ENCODE data around the gene SFI1. TPM values are rescaled to one million over a fixed set of nuclear protein-coding genes. Genes with fewer than 3 reads are reported as not detected.
"Not testable (repeated sequence)": the region's sequence is repeated elsewhere in the genome, so short reads cannot be mapped to it uniquely, and the experiment has no call there.

Gene SFI1
- total and polyA plus RNA-seq, 2 donors (not counting 1 experiment from before 2014, with no cell fraction given) = 80.2 to 182 TPM

DNA sequence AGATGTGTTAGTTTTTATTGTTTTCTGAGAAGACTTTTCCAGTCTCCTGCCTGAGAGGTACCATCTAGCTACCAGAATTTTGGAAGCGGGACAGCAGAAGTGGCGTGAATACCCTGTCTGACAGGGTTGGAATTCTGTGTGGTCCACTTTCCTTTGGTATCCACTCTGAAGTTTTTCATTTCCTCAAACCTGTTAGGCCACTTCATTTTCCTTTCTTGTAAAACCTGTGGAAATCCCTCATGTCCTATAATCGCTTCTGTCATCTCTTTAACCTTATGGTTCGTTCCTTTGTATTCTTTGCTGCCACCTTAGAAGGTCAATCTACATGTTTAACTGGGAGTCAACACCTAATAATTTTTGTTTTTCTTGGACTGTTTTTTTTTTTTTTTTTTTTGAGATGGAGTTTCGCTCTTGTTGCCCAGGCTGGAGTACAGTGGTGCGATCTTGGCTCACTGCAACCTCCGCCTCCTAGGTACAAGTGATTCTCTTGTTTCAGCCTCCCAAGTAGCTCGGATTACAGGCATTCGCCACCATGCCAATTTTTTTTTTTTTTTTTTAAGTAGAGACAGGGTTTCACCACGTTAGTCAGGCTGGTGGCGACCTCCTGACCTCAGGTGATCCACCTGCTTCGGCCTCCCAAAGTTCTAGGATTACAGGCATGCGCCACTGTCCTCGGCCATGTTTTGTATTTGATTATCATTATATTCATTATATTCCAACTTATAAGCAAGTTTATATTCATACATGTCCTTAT is 7.1 kb downstream of the SFI1 start:
- Histone ChIP-seq H3K79me2 (ENCODE audit: control insufficient read depth, insufficient read depth, low read length) (peaks cover 73% of the 10 kb centered on the region), H3K4me2 (replicated peaks; ENCODE audit: low read depth, low read length, poor library complexity, severe bottlenecking) (no peak overlapping the region), H4K20me1 (ENCODE audit: control insufficient read depth, insufficient read depth, low read length, poor library complexity, severe bottlenecking) (peaks cover 19% of the 10 kb centered on the region), H3K27me3 (replicated peaks in 1 of 4; ENCODE audit: control extremely low read depth in 1 of 4, control insufficient read depth in 3 of 4, insufficient read depth in 4 of 4, low read length in 3 of 4) (no peaks in the 10 kb centered on the region), H3K9me3 (ENCODE audit: control extremely low read depth in 1 of 3, control insufficient read depth in 2 of 3, insufficient read depth in 1 of 3, low read length in 2 of 3) (no peaks in the 10 kb centered on the region), H3K9ac (ENCODE audit: low read length) (no peak overlapping the region), H3K4me3 (ENCODE audit: control extremely low read depth in 1 of 5, extremely low read depth in 1 of 5, insufficient read depth in 1 of 5, low read depth in 2 of 5, low read length in 4 of 5) (no peak overlapping the region), H3K36me3 (replicated peaks in 1 of 2; ENCODE audit: control extremely low read depth in 1 of 2, control insufficient read depth in 1 of 2, extremely low read depth in 1 of 2, insufficient read depth in 2 of 2, low read length in 1 of 2) (peaks cover 2 to 5% of the 10 kb centered on the region in 2 experiments), H3K27ac (ENCODE audit: low read length in 2 of 2) (no peak overlapping the region), H3K4me1 (ENCODE audit: control insufficient read depth in 2 of 2, insufficient read depth in 2 of 2, low read length in 2 of 2) (no peaks in the 10 kb centered on the region), H2AFZ (ENCODE audit: insufficient read depth, low read depth, low read length, poor library complexity, severe bottlenecking) (no peak overlapping the region)
- Mint-ChIP-seq H3K27me3 (no peaks in the 10 kb centered on the region), H3K4me3 (no peak overlapping the region), H3K9me3 (ENCODE audit: insufficient read depth) (no peaks in the 10 kb centered on the region), H3K27ac (no peak overlapping the region), H3K4me1 (peaks cover 8% of the 10 kb centered on the region)
- ATAC-seq (ENCODE audit: low read depth) (no peak), DNase-seq (no peak)
- 93% methylated on average over 5 of the region's 14 CpGs for WGBS (ENCODE audit: insufficient coverage)
- TF ChIP-seq, protein P1, sequence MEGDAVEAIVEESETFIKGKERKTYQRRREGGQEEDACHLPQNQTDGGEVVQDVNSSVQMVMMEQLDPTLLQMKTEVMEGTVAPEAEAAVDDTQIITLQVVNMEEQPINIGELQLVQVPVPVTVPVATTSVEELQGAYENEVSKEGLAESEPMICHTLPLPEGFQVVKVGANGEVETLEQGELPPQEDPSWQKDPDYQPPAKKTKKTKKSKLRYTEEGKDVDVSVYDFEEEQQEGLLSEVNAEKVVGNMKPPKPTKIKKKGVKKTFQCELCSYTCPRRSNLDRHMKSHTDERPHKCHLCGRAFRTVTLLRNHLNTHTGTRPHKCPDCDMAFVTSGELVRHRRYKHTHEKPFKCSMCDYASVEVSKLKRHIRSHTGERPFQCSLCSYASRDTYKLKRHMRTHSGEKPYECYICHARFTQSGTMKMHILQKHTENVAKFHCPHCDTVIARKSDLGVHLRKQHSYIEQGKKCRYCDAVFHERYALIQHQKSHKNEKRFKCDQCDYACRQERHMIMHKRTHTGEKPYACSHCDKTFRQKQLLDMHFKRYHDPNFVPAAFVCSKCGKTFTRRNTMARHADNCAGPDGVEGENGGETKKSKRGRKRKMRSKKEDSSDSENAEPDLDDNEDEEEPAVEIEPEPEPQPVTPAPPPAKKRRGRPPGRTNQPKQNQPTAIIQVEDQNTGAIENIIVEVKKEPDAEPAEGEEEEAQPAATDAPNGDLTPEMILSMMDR (IDR thresholded peaks at IDR 0.05) = no peak
- no peak for TF ChIP-seq EZH2 (IDR thresholded peaks at IDR 0.05; ENCODE audit: borderline replicate concordance, insufficient read depth, low read depth, low read length, poor library complexity, severe bottlenecking)
- intact Hi-C loops (cut with micrococcal nuclease) = loop anchor here (10.0 kb wide), 1 partner anchor 61 kb away; no protein-coding TSS in a partner anchor
- ChIA-PET POLR2A (interaction anchor here (0.6 kb wide), 1 partner anchor 12 kb away, joined by 3 read pairs; no protein-coding TSS in a partner anchor), CTCF (no interaction called here)

DNA sequence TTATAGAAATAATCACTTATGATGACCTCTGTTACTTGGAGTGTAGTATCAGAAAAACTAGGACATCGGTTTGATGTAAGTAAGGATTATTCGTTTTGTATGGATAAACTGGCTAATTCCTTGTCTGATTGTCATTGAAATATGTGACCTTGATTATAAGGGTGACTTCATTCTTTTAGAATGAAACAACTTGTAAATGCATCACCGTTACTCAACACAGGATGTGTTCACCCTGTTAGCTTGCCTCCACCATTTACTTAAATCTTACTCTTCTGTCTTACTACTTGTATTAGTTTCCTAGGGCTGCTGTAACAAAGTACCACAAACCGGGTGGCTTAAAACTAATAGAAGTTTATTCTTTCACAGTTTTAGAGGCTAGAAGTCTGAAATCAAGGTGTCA is 7.9 kb downstream of the SFI1 start:
- H3K4me2 ChIP-seq (replicated peaks; ENCODE audit: low read depth, low read length, poor library complexity, severe bottlenecking) = no peak overlapping the region
- H3K4me3 Mint-ChIP-seq = no peak overlapping the region
- H3K27ac ChIP-seq (ENCODE audit: low read length in 2 of 2) = no peak overlapping the region
- POLR2A ChIA-PET = no interaction called here
- H2AFZ ChIP-seq (ENCODE audit: insufficient read depth, low read depth, low read length, poor library complexity, severe bottlenecking) = no peak overlapping the region
- H3K27ac Mint-ChIP-seq = no peak overlapping the region
- H4K20me1 ChIP-seq (ENCODE audit: control insufficient read depth, insufficient read depth, low read length, poor library complexity, severe bottlenecking) = peaks cover 19% of the 10 kb centered on the region
- H3K4me3 ChIP-seq (ENCODE audit: control extremely low read depth in 1 of 5, extremely low read depth in 1 of 5, insufficient read depth in 1 of 5, low read depth in 2 of 5, low read length in 4 of 5) = no peak overlapping the region
- no peaks in the 10 kb centered on the region for H3K9me3 ChIP-seq (ENCODE audit: control extremely low read depth in 1 of 3, control insufficient read depth in 2 of 3, insufficient read depth in 1 of 3, low read length in 2 of 3)
- ATAC-seq (ENCODE audit: low read depth) = no peak
- WGBS (ENCODE audit: insufficient coverage) = no CpG with 5 or more reads among the region's 4 CpGs
- intact Hi-C loops (cut with micrococcal nuclease) = loop anchor here (10.0 kb wide), 1 partner anchor 61 kb away; no protein-coding TSS in a partner anchor
- CTCF ChIA-PET = no interaction called here
- DNase-seq = no peak
- H3K4me1 ChIP-seq (ENCODE audit: control insufficient read depth in 2 of 2, insufficient read depth in 2 of 2, low read length in 2 of 2) = no peaks in the 10 kb centered on the region
- TF ChIP-seq EZH2 (IDR thresholded peaks at IDR 0.05; ENCODE audit: borderline replicate concordance, insufficient read depth, low read depth, low read length, poor library complexity, severe bottlenecking) = no peak
- TF ChIP-seq, protein P1 (IDR thresholded peaks at IDR 0.05) = no peak
- peaks cover 65% of the 10 kb centered on the region for H3K79me2 ChIP-seq (ENCODE audit: control insufficient read depth, insufficient read depth, low read length)
- no peaks in the 10 kb centered on the region for H3K27me3 Mint-ChIP-seq
- H3K4me1 Mint-ChIP-seq = peaks cover 10% of the 10 kb centered on the region
- H3K36me3 ChIP-seq (replicated peaks in 1 of 2; ENCODE audit: control extremely low read depth in 1 of 2, control insufficient read depth in 1 of 2, extremely low read depth in 1 of 2, insufficient read depth in 2 of 2, low read length in 1 of 2) = peaks cover 2 to 12% of the 10 kb centered on the region in 2 experiments
- H3K9me3 Mint-ChIP-seq (ENCODE audit: insufficient read depth) = no peaks in the 10 kb centered on the region
- H3K9ac ChIP-seq (ENCODE audit: low read length) = no peak overlapping the region
- H3K27me3 ChIP-seq (replicated peaks in 1 of 4; ENCODE audit: control extremely low read depth in 1 of 4, control insufficient read depth in 3 of 4, insufficient read depth in 4 of 4, low read length in 3 of 4) = no peaks in the 10 kb centered on the region

DNA sequence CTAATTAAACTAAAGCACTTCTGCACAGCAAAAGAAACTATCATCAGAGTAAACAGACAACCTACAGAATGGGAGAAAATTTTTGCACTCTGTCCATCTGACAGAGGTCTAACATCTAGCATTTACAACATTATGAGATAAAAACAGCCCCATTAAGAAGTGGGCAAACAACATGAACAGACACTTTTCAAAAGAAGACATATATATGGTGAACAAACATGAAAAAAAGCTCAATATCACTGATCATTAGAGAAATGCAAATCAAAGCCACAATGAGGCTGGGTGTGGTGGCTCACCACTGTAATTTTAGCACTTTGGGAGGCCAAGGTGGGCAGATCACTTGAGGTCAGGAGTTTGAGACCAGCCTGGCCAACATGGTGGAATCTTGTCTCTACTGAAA is 11.2 kb downstream of the SFI1 start:
- H3K27me3 Mint-ChIP-seq; H3K4me1 Mint-ChIP-seq; POLR2A ChIA-PET; CTCF ChIA-PET; H3K4me2 ChIP-seq (replicated peaks; ENCODE audit: low read depth, low read length, poor library complexity, severe bottlenecking); H3K9ac ChIP-seq (ENCODE audit: low read length); H3K9me3 Mint-ChIP-seq (ENCODE audit: insufficient read depth); H3K4me1 ChIP-seq (ENCODE audit: control insufficient read depth in 2 of 2, insufficient read depth in 2 of 2, low read length in 2 of 2); H3K9me3 ChIP-seq (ENCODE audit: control extremely low read depth in 1 of 3, control insufficient read depth in 2 of 3, insufficient read depth in 1 of 3, low read length in 2 of 3); H3K4me3 ChIP-seq (ENCODE audit: control extremely low read depth in 1 of 5, extremely low read depth in 1 of 5, insufficient read depth in 1 of 5, low read depth in 2 of 5, low read length in 4 of 5); DNase-seq; H3K4me3 Mint-ChIP-seq; H3K27ac ChIP-seq (ENCODE audit: low read length in 2 of 2); H2AFZ ChIP-seq (ENCODE audit: insufficient read depth, low read depth, low read length, poor library complexity, severe bottlenecking); H3K27ac Mint-ChIP-seq; H3K27me3 ChIP-seq (replicated peaks in 1 of 4; ENCODE audit: control extremely low read depth in 1 of 4, control insufficient read depth in 3 of 4, insufficient read depth in 4 of 4, low read length in 3 of 4); ATAC-seq (ENCODE audit: low read depth): not testable (repeated sequence)
- peaks cover 47% of the 10 kb centered on the region for H3K79me2 ChIP-seq (ENCODE audit: control insufficient read depth, insufficient read depth, low read length)
- intact Hi-C loops (cut with micrococcal nuclease) = loop anchor here (10.0 kb wide), 1 partner anchor 57 kb away; no protein-coding TSS in a partner anchor
- peaks cover 19% of the 10 kb centered on the region for H4K20me1 ChIP-seq (ENCODE audit: control insufficient read depth, insufficient read depth, low read length, poor library complexity, severe bottlenecking)
- peaks cover 2 to 19% of the 10 kb centered on the region in 2 experiments for H3K36me3 ChIP-seq (replicated peaks in 1 of 2; ENCODE audit: control extremely low read depth in 1 of 2, control insufficient read depth in 1 of 2, extremely low read depth in 1 of 2, insufficient read depth in 2 of 2, low read length in 1 of 2)

All from B cell (primary cell).